K562 (cell line): ENCODE data around the gene RGPD8. TPM values are rescaled to one million over a fixed set of nuclear protein-coding genes. Genes with fewer than 3 reads are reported as not detected.
A peak's percentile ranks its signal among the peaks of the same experiment; 100 is the strongest.

ENCODE experiments used
- ARID4B ChIP-seq: sonication (generic); formaldehyde crosslinking; IDR thresholded peaks from 2 replicates; pipeline ENCODE4 v1.8.0; 2022; ENCODE audit warnings: mild to moderate bottlenecking, missing genetic modification reagents
- CC2D1A ChIP-seq: fragments of 450-650 bp; IDR thresholded peaks from 2 replicates; pipeline ENCODE4 v1.6.1; 2017; ENCODE audit warnings: mild to moderate bottlenecking
- CEBPZ ChIP-seq: fragments of 150-350 bp; IDR thresholded peaks from 2 replicates; pipeline ENCODE4 v1.6.1; 2014; ENCODE audit warnings: low read depth, mild to moderate bottlenecking, low read length, borderline replicate concordance
- CREBBP ChIP-seq: IDR thresholded peaks from one replicate; pipeline ENCODE4 v1.6.1; 2012; ENCODE audit warnings: low read depth, mild to moderate bottlenecking, control low read depth, inconsistent platforms, low read length
- DDX20 ChIP-seq: fragments of 450-650 bp; IDR thresholded peaks from 2 replicates; pipeline ENCODE4 v1.6.1; 2016; ENCODE audit warnings: missing genetic modification characterization, low read depth, mild to moderate bottlenecking, missing compliant biosample characterization, moderate library complexity
- L3MBTL2 ChIP-seq: fragments of 450-650 bp; IDR thresholded peaks from 2 replicates; pipeline ENCODE4 v1.6.1; 2016; ENCODE audit warnings: mild to moderate bottlenecking, moderate library complexity
- MAZ ChIP-seq, 2 experiments: fragments of 450-650 bp in 1 of 2; sonication (generic) in 1 of 2; formaldehyde crosslinking; IDR thresholded peaks in 1 of 2; conservative IDR thresholded peaks in 1 of 2; 2 replicates each; pipeline versions ENCODE4 v1.4.0 to v1.5.0; 2020; ENCODE audit warnings: mild to moderate bottlenecking in 1 of 2, missing genetic modification reagents in 1 of 2
- MXD1 ChIP-seq: fragments of 250-450 bp; sonication (Bioruptor Pico); IDR thresholded peaks from 2 replicates; pipeline ENCODE4 v1.8.0; 2021; ENCODE audit warnings: borderline replicate concordance, mild to moderate bottlenecking, moderate library complexity; ENCODE audit not compliant: poor library complexity, severe bottlenecking
- NFXL1 ChIP-seq: fragments of 450-650 bp; formaldehyde crosslinking; IDR thresholded peaks from 2 replicates; pipeline ENCODE4 v1.4.0; 2021; ENCODE audit warnings: mild to moderate bottlenecking
- PRMT5 ChIP-seq: sonication (generic); formaldehyde crosslinking; IDR thresholded peaks from 2 replicates; pipeline ENCODE4 v1.5.0; 2020; ENCODE audit warnings: missing genetic modification reagents
- RCOR1 ChIP-seq, 2 experiments: IDR thresholded peaks; 2 replicates each; pipeline ENCODE4 v1.6.1; 2012; ENCODE audit warnings: low read depth in 2 of 2, low read length in 2 of 2, borderline replicate concordance in 1 of 2, improper control_type of control experiment in 1 of 2
- TAF15 ChIP-seq: fragments of 200-400 bp; formaldehyde crosslinking; IDR thresholded peaks from 2 replicates; pipeline ENCODE4 v1.6.1; 2017; ENCODE audit warnings: mild to moderate bottlenecking, low read depth, low read length, moderate library complexity
- TEAD1 ChIP-seq, 2 experiments: fragments of 450-650 bp in 1 of 2; sonication (generic) in 1 of 2; formaldehyde crosslinking; IDR thresholded peaks; 2 replicates each; pipeline versions ENCODE4 v1.4.0 to v1.8.0; 2020 to 2022; ENCODE audit warnings: mild to moderate bottlenecking in 2 of 2, missing genetic modification reagents in 1 of 2
- TSC22D4 ChIP-seq: fragments of 450-650 bp; IDR thresholded peaks from 2 replicates; pipeline ENCODE4 v1.6.1; 2016; ENCODE audit warnings: missing genetic modification characterization, missing biosample characterization, control low read depth
- ZNF184 ChIP-seq: sonication (generic); formaldehyde crosslinking; IDR thresholded peaks from 2 replicates; pipeline ENCODE4 v1.5.0; 2020; ENCODE audit warnings: missing genetic modification reagents
- ZNF449 ChIP-seq: fragments of 250-450 bp; sonication (Bioruptor Pico); IDR thresholded peaks from 2 replicates; pipeline ENCODE4 v1.8.0; 2022; ENCODE audit warnings: moderate library complexity, mild to moderate bottlenecking, inconsistent platforms
- polyA plus RNA-seq, 8 experiments: library from polyadenylated mRNA; depleted of rRNA in 4 of 8; stranded (reverse) in 5 of 8; unstranded in 3 of 8; fragments of >200 nt; fragmentation: Nextera tagmentation in 2 of 8; fragmentation: Illumina TruSeq in 1 of 8; extraction: Ambion mirVana in 2 of 8; extraction: Trizol in 1 of 8; gene quantifications; 2 replicates each; pipeline versions ENCODE4 v1.2.1 to v1.2.3, GENCODE V29; 2011 to 2014; ENCODE audit warnings: inconsistent platforms in 1 of 8, missing spikeins in 1 of 8
- total RNA-seq, 7 experiments: library from RNA; depleted of rRNA in 6 of 7; stranded (reverse); fragments of >200 nt in 6 of 7; fragmentation: Illumina TruSeq in 2 of 7; extraction: Trizol in 2 of 7; gene quantifications; 2 replicates each; pipeline versions ENCODE4 v1.2.1 to v1.2.3, GENCODE V29; 2011 to 2021; ENCODE audit warnings: low replicate concordance in 1 of 7

The RGPD8 gene
- total and polyA plus RNA-seq, 9 of the 15 experiments (the other 6 are each of a cell fraction or from before 2014, with no cell fraction given) = 0.03 to 0.47 (median 0.12) TPM; not detected in 1

- TF ChIP-seq ZNF184 (no peak), RCOR1 (IDR thresholded peaks at IDR 0.05; ENCODE audit: borderline replicate concordance in 1 of 2, low read depth in 2 of 2, low read length in 2 of 2) (peak; percentile 44 to 95; a peak in 3 of 4 replicates), CC2D1A (peak; percentile 60; the same call in 1 of the 2 replicates), MAZ (CRISPR knock-in tag; conservative IDR thresholded peaks at IDR 0.05 in 1 of 2, IDR thresholded peaks at IDR 0.05 in 1 of 2) (peak in 1 of 2 experiments; percentile 70; a peak in 1 of 4 replicates), TSC22D4 (tag) (no peak), MXD1 (CRISPR knock-in tag) (no peak), TAF15 (no peak), CREBBP (no peak), L3MBTL2 (peak; percentile 69), DDX20 (tag) (no peak), PRMT5 (CRISPR knock-in tag) (no peak), NFXL1 (CRISPR knock-in tag) (no peak), TEAD1 (CRISPR knock-in tag; IDR thresholded peaks at IDR 0.05) (peak; percentile 63 to 94; a peak in 3 of 4 replicates), CEBPZ (no peak), ZNF449 (no peak), ARID4B (CRISPR knock-in tag) (peak; percentile 84; the same call in 1 of the 2 replicates)
Observed at GRCh38 chr2:112481050-112481527, 47.6 kb upstream of the RGPD8 start (continued).
